Activated CD4-positive, CD25-positive, alpha-beta regulatory T cell treated with anti-CD3 and anti-CD28 coated beads, Interleukin-2, amount 50 U/mL, for 24 hours (primary cell): ENCODE results near the gene LRRC10.

Source experiments
- ATAC-seq, 2 donors: fragments of 150-1000 bp; cut with Tn5 transposase; one replicate each; pipeline ENCODE4 v1.10.0; 2021; ENCODE audit warnings: mild to moderate bottlenecking in 1 of 2, moderate library complexity in 1 of 2

Gene LRRC10, protein sequence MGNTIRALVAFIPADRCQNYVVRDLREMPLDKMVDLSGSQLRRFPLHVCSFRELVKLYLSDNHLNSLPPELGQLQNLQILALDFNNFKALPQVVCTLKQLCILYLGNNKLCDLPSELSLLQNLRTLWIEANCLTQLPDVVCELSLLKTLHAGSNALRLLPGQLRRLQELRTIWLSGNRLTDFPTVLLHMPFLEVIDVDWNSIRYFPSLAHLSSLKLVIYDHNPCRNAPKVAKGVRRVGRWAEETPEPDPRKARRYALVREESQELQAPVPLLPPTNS

DNA sequence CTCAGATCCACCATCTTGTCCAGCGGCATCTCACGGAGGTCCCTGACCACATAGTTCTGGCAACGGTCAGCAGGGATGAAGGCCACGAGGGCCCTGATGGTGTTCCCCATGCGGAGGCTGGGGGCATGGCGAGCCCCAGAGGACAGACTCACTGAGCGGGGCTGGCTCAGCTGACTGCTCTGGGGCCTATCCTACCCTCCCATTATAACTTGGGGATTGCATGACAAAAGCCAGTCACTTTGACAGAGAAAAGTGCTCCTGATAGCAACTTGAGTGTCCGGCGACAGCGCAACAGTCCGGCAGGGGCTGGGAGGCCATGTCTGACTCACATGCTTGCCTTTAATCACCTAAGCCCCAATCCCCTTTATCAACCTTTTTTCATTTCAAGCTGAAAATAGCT, at the start of gene LRRC10:
TSS of gene LRRC10 (minus strand) at position 179 of the 400 bp plus-strand sequence. CDS start at position 110, 69 bp downstream.
- no peak for ATAC-seq

DNA sequence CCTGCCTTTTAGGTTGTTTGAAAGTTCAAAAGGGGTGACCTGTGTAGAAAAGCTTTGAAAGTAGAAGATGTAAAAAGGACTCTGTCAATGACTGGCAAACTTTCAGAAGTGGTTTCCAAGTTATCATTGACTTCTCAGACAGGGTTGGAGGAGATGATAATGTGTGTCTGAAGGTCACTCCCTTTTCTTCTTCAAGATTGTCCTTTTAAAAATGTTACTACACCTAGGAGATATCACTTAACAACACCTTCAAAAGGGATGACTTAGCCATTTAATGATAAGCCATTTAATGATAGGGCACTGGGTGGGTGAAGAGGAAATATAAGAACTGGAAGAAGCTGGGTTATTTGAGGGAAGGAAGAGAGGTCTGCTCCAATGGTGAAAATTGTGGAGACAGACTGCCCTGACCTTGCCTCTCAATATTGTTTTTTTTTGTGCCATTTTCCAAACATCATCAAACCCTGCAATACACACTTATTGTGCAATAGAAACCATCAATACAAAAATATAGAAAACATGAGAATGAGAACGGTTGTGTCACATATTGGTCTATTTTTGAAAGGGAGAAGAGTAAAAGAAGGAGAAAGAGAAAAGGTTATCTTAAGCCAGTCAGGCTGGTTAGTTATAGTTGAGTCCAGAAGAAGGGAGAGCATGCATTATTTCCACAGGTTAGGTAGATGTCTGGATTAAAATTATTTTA, 49.6 kb upstream of the LRRC10 start:
- ATAC-seq = no peak

DNA sequence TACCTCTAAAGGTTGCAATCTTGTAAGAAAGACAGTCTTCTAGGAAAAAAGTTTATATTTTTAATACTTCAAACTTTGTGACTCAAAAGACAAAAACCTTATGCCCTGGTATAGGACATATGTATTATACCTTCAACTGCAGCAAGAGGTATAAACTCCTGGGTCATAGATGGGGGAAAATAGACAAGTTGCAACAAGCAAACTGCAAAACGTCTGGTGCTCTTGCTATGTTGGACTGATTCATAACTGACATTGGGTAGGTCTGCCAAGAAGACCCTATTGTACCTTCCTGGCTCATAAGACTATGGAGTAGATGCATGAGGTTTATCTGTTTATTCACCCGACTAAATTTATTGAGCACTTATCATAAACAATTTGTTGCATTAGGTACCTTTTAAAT, 47.5 kb upstream of the LRRC10 start:
- ATAC-seq = no peak

DNA sequence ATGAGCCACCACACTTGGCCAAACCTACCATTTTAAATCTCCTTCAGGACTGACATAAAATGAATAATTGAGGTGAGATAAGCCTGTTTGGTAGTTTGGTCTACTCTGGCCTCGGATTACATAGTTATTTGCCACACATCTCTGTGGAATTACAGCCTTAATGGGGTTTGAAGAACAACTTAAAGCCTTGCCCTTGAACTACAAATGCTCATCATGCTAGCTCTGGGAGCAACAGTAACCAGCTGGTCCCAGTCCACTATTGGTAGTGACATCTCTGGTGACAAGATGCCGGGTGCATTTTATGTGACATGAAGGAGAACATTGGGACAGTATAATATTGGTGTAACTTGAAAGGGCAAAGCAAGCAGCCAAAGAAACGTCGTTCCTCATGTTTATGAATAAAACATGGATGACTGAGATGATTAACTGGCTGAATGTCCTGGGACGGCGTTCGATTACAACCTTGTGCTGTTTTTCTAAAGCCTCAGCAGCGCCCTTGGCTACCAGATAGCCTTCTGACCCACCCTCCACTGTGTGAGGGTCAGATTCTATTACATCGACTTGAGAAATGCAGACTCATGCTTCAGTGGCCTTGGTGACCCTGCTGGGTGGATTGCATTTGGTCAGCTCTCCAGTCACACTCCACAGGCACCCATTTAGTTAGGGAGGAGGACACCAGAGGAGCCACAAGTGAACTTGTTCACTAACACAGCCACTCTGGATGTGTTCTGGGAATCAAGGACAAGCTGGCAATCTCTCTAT, 46.9 kb upstream of the LRRC10 start:
- ATAC-seq = no peak

DNA sequence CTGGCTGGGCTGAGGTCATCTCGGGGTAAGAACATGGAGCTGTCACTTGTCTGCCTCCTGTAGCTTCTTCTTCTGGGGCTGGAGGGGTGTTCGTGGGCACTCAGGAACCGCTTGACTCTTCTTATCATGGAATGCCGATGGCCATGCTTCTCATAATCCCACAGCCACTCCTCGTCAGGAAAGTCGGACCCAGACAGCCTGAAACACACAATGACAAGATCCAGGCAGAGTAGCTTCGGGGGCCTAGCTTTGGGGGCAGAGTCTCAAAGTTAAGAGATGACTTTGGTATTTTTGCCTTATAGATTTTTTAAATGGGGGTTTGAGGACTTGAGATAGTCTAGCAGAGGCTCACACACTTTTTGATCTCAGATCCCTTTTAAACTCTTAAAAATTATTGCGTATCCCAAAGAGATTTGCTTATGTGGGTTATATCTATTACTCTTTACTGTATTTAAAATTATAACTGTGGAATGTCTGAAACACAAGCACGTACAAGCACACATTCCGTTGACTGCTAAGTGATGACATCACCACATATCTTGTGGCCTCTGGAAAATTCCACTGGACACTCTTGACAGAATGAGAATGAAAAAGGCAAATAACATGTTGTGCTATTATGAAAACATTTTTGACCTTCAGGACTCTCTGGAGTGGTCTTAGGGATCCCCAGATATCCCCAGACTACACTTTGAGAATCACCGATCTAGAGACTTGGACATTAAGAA, 45.1 kb upstream of the LRRC10 start:
- ATAC-seq = no peak

DNA sequence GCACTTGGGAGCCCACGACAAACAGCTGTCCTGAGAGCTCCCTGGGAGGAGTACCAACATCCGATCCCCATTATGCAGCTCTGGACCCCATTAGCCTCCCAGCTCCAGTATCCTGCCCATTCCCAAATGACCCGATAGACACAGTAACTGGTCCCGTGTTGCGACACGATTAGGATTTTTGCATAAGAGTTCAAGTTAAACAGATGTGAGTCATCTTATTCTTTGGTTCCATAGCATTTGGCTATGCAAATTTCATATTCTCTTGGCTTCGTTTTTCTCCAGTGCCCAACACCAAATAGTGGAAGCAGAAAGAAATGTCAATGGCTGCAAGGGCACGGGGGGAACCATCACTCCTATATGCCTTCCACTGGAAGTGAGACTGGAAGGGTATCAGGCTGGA, 43.0 kb upstream of the LRRC10 start:
- no peak for ATAC-seq

DNA sequence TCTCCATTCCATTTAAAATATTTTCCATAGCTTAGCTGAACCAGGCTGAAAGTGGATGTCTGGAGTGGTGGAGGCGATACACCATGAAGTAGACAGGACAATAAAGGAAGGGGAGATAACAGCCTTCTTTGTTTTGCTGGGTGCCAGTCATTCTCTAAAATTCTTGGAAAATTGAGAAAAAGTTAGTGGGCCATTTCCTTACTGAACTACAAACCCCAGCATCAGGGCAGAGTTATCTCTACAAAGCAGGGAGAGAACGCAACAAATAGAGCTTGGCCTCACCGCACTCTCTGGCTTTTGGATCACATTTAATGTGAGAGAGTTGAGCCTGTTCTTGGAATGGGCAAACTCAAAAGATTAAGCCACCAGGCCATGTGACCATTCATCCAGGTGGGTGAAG, 41.2 kb upstream of the LRRC10 start:
- no peak for ATAC-seq

DNA sequence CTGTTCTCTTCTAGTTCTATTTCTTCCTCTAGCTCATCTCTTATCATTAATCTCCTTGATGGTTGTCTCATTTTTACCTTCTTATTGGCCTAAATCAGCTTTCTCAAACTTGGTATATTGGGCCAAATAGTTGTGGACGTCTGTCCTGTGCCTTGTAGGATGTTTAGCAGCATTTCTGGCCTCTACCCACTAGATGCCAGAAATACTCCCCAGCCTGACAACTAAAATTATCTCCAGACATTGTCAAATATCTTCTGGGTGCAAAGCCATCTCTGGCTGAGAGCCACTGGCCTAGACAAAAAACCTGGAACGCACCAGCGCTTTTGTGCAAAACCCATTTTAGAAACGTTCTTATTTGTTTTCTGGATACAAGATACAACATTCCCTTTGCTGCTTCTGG, 38.8 kb upstream of the LRRC10 start:
- ATAC-seq = no peak

DNA sequence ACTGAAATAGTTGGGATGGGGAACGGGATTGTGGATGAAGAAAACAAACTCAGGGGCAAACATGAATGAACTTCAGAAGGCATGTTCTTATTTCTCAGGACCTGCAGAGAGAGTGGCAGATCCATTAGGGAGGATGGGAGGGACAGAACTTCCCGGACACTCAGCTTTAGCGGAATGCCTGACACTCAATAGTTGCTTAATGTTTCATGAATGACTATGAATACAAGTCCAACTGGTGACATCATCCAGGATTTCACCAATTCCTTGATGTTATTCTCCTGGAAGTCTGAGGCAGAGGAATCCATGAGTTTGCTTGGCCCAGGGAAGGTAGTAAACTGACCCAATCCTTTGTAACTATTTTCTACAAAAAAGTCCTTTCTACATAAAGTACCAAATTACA, 37.8 kb upstream of the LRRC10 start:
- ATAC-seq = no peak

DNA sequence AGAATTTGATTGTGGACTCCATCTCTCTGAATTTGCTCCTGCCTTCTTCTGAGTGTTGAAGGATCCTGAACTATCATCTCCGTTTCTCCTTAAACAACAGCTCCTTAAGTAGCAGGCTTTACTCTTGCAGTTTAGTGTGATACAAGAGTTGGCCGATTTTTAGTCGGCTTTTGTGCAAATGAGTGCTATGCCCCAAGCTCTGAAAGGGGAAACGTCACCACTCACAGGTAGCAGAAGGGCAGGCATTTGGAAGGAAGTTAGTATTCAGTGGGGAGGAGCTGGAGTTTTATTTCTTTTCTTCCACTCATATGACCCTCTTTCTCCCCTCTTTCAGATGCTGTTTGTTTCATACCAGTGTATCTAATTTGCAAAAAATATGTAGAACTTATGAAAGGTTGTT, 36.5 kb upstream of the LRRC10 start:
- ATAC-seq = no peak

DNA sequence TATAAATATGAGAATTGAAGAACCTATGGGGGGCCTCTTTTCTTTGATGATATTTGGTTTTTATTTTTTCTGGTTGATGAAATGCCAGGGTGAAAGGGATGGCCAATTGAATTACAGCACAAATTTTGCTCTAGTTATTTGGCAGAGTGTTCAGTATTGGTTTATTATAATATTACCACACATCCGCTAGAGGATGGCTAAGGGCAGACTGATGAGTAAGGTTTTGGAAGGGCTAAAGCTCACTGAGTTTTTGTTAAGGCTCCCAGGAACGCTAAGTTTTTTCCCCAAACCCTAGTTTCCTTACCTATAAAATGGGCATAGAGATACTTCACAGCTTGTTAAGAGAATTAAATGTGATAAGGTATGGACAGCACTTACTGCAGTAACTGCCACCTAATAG, 34.3 kb upstream of the LRRC10 start:
- no peak for ATAC-seq

DNA sequence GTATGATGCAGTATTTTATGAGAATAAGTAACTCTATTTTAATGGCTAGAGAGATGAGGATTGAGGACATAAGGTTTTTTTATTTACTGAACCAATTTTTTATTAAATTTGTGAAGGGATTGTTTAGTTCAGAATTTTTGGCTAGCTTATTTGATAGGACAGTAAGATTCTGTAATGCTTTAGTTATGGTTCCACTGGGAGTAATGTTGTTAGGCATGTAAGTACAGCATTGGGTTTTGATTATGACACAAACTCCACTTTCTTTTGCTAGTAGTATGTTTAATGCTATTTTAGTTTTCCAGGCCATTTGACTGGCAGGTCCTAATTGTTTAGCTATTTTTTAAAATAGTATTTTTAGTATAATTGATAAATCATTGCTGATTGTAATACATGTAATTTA, 33.8 kb upstream of the LRRC10 start:
- ATAC-seq = no peak

DNA sequence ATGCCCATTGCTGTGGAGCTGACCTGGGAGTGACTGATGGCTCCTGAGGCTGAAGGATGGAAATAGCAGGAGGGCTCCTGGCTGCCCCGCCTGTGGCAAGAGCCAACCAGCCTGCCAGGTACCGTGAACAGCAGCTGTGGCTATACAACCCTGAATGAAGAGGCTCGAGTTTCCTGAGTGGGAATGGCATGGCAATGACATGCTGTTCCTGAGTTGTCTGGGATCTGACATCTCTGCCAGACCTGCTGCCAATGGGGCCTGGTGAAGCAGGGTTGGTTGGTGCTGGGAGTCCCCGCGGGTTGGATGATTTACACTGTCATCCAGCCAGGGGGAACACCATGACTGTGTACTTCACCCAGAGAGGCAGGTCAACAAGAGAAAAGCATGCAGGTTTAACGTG, 31.8 kb upstream of the LRRC10 start:
- ATAC-seq = no peak

DNA sequence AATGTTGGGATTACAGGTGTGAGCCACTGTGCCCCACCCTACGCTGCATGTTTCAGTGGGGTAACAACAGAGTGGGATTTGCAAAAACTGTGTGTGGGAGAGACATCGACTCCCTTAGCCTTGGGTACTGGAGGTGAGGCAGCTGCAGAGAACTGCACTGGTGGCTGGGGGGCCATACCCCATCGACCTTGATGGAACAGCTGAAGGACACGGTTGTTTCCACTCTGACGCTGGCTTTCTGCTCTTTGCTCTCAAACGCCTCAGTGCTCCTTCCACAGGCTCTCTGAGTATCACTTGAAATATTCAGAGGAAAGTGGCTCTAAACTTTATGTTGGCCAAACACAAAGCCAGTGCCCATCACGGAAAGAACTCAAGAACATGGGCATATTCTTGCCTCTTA, 30.8 kb upstream of the LRRC10 start:
- no peak for ATAC-seq

DNA sequence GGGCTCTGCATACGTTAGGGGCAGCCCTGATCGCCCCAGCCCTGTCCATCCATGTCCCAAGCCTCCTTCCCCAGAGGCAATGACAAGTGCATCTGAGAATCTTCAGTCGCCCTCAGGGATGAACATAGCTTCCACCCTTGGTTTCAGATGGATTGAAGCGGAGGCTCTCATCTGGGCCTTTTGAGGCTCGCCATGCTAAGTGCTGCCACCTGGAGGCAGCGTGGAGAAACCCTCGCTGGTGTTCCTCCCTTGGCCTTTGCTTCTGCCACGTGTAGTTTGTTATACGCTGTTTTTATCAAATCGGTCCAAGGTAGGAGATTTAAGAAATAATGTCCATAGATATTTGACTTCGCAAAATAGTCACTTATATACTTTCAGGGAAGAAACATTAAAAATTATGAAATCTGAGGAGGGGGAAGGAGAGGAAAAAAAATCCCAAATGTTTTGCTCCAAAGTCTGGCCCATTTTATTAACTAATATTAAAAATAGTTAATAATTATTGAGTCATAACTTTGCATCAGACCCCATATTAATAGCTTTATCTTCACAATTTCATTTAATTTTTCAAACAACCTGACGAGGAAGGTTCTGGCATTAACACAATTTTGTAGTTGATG, 28.8 kb upstream of the LRRC10 start:
- peak; percentile 53 to 68 for ATAC-seq

DNA sequence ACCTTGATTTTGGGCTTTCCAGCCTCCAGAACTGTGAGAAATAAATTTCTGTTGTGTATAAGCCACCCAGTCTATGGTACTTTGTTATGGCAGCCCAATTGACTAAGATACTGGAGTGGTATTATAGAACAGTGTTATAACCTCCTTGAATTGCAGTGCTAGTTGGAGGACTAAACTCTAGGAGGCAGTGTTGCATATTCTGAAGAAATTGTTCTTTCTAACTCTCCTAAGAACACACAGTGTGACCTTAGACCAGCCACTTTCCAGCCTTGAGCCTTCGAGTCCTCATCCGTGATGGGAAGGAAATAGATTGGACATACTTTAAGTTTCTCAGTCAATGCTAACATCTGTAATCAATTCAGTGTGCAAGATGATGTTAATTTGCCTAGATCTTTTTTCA, 22.4 kb upstream of the LRRC10 start:
- no peak for ATAC-seq

DNA sequence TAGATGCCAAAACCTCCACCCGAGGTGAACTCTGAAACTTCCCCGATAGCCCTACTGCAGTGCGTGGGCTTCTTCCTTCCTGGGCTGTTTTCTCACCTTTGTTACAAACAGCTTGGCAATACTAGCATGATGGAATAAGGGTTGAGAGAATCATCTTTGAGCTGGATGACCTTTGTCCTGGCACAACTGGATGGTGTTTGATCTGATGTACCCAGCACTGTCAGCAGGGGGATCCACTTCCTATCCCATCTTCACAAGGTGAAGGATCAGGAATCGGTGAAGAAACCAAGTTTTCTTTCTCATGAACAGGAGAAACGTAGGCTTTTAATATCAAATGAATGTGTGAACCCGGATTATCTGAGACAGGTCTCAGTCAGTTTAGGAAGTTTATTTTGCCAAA, 19.5 kb upstream of the LRRC10 start:
- ATAC-seq = no peak

DNA sequence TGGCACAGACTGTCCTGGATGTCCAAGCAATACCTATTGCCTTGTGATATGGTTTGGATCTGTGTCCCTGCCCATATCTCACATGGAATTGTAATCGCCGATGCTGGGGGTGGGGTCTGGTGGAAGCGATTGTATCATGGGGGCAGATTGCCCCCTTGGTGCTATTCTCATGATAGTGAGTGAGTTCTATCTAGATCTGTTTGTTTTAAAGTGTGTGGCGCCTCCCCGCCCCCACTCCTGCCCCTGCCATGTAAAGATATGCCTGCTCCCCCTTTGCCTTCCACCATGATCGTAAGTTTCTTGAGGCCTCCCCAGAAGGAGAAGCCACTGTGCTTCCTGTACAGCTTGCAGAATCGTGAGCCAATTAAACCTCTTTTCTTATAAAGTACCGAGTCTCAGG, 16.8 kb upstream of the LRRC10 start:
- ATAC-seq = no peak

DNA sequence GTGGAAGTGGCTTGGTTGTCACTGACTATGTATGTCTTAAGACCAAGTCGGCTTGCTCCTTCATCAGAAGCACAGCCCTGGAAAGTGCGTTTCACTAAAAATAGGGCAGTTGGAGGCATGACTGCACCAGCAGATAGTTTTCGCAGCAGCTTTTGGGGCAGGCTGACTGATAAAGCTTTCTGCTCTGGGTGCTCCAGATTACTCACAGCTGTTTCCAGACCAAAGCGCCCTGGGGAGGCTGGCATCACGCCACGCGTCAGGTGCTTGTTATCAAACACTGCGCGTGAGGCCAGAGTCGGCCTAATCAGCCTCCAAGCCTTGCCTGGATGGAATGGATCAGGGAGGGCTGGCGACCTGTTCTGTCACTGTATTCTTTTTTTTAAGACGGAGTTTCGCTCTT, 13.3 kb upstream of the LRRC10 start:
- ATAC-seq = no peak

DNA sequence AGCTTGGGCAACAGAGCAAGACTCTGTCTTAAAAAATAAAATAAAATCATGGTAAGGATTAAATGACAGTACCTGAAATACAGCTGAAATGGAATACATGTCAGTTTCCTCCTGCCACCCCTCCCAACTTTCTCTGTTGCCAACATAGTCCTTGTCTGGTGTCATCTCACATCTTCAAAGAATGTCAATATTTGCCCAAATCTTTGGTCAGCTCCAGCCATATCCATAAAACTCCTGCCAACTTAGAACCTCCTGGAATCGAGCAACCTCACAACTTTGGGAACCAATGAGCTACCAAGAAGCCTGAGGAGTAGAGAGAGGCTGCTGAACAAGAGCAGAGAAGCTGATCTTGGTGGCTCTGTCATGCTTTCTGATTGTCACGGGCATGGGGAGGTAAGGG, 10.8 kb upstream of the LRRC10 start:
- ATAC-seq = no peak

DNA sequence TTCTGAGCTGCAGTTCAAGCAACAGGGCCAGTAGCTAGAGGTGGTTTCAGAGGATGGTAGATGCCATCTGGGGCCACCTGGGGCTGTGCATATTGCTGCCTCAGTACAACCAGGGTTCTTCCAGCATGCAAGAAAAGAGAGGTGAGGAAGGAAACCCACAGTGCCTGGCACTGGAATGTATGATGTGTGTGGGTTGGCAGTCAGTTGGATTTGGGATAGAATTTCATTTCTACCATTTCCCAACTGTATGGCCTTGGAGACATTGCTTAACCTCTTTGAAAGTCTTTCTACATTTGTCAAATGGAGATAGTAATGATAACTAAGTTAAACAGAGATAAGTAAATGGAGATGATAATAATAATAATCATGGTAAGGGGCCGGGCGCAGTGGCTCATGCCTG, 10.2 kb upstream of the LRRC10 start:
- no peak for ATAC-seq

DNA sequence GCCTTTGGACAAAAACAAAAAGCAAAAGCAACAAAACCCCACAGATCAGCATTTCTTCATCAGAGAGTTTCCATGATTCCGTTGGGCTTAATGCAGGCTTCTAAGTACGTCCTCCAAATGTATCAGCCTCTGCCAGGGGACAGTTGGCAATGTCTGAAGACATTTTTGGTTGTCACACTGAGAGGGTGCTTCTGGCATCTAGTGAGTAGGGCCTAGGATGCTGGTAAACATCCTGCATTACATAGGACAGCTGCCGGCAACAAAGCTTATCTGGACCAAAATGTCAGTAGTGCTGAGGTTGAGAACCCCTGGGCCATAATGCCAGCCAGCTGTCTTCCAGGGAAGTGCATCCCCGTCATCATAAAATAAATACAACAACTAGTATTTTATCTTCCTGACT, 9.4 kb upstream of the LRRC10 start:
- no peak for ATAC-seq

DNA sequence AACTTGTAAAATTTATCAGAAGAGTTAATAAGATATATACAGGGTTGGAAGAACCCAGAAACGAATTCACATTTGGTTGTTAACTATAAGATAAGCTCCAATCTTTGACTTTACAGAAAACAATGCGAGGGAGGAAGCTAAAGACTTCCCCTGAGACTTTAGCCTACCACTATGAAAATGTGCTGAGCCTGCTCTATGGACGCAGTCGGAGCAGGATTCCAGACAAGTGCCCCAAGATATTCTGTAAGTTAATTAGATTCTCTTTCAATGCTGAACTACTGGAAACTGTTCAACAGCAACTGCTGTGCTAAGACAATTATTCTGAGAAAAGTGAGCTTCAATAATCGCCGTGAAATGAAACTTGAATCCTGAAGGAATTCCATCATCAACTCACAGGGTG, 8.3 kb upstream of the LRRC10 start:
- ATAC-seq = no peak
